RKO (cell line): Measurements from ENCODE around the gene MMS22L.
"Not testable (repeated sequence)": the region's sequence is repeated elsewhere in the genome, so short reads cannot be mapped to it uniquely, and the experiment has no call there.

ENCODE experiments used
- DNase-seq: peaks from one replicate; pipeline ENCODE4 v3.0.0-alpha.2; 2016; ENCODE audit warnings: low spot score

The MMS22L gene

GRCh38 chr6:97240222-97240621 lies 42.8 kb downstream of the MMS22L start:
- peak; percentile 74 for DNase-seq

GRCh38 chr6:97231911-97232310 lies 51.1 kb downstream of the MMS22L start:
- no peak for DNase-seq

GRCh38 chr6:97222903-97223302 lies 60.1 kb downstream of the MMS22L start:
- no peak for DNase-seq

GRCh38 chr6:97218912-97219311 lies 64.1 kb downstream of the MMS22L start:
- no peak for DNase-seq

GRCh38 chr6:97215157-97215769 lies 67.8 kb downstream of the MMS22L start:
- peak; percentile 63 for DNase-seq

- no peak for DNase-seq
Measured at GRCh38 chr6:97214671-97215070, 68.3 kb downstream of the MMS22L start.

GRCh38 chr6:97207383-97207782 lies 75.6 kb downstream of the MMS22L start:
- DNase-seq = no peak

- no peak for DNase-seq
Measured at GRCh38 chr6:97205966-97206365, 77.0 kb downstream of the MMS22L start.

- no peak for DNase-seq
Measured at GRCh38 chr6:97203343-97203742, 79.7 kb downstream of the MMS22L start.

- DNase-seq = no peak
Measured at GRCh38 chr6:97198046-97198565, 84.9 kb downstream of the MMS22L start.

- no peak for DNase-seq
Measured at GRCh38 chr6:97195117-97195516, 87.9 kb downstream of the MMS22L start.

GRCh38 chr6:97189767-97190166 lies 93.2 kb downstream of the MMS22L start:
- no peak for DNase-seq

- no peak for DNase-seq
Measured at GRCh38 chr6:97187951-97188350, 95.1 kb downstream of the MMS22L start.

- DNase-seq = peak; percentile 74
Measured at GRCh38 chr6:97186416-97186999, 96.5 kb downstream of the MMS22L start.

GRCh38 chr6:97177905-97178304 lies 105.1 kb downstream of the MMS22L start:
- DNase-seq = no peak

GRCh38 chr6:97176468-97176867 lies 106.5 kb downstream of the MMS22L start:
- DNase-seq = no peak

- no peak for DNase-seq
Measured at GRCh38 chr6:97175806-97176205, 107.2 kb downstream of the MMS22L start.

GRCh38 chr6:97174471-97174870 lies 108.5 kb downstream of the MMS22L start:
- DNase-seq = no peak

GRCh38 chr6:97160280-97160679 lies 122.7 kb downstream of the MMS22L start:
- peak; percentile 31 for DNase-seq

- DNase-seq = not testable (repeated sequence)
Measured at GRCh38 chr6:97155447-97155846, 127.6 kb downstream of the MMS22L start.

- DNase-seq = no peak
Measured at GRCh38 chr6:97154015-97154414, 129.0 kb downstream of the MMS22L start.

- no peak for DNase-seq
Measured at GRCh38 chr6:97151601-97152000, 131.4 kb downstream of the MMS22L start.

GRCh38 chr6:97150932-97151331 lies 132.1 kb downstream of the MMS22L start:
- DNase-seq = no peak

- DNase-seq = no peak
Measured at GRCh38 chr6:97147421-97147820, 135.6 kb downstream of the MMS22L start.
